A549 (cell line): ENCODE data around the gene CYP4B1. TPM values are rescaled to one million over a fixed set of nuclear protein-coding genes. Genes with fewer than 3 reads are reported as not detected.
"Not testable (repeated sequence)": the region's sequence is repeated elsewhere in the genome, so short reads cannot be mapped to it uniquely, and the experiment has no call there.

ENCODE experiments used
- ATAC-seq, 2 experiments: fragments of 200-7000 bp in 1 of 2; fragments of >200 bp in 1 of 2; cut with Nextera tagmentation in 1 of 2; cut with Tn5 transposase in 1 of 2; 3 replicates each; pipeline versions ENCODE4 v1.8.0 to v1.9.1; 2018 to 2020; ENCODE audit warnings: mild to moderate bottlenecking in 1 of 2, moderate library complexity in 1 of 2
- CTCF ChIA-PET: fragments of 300-600 bp; sonication (Branson Sonifier 250); formaldehyde crosslinking; extraction: SDS; loops from one replicate; lab custom pipeline; 2021; ENCODE audit warnings: antibody characterized with exemption, inconsistent platforms; lab: Yijun Ruan, JAX
- POLR2A ChIA-PET: fragments of 350-600 bp; formaldehyde crosslinking; extraction: SDS; loops from one replicate; lab custom pipeline; 2021; ENCODE audit warnings: antibody characterized with exemption, inconsistent platforms; lab: Yijun Ruan, JAX
- DNase-seq, 2 experiments: peaks; one replicate each; pipeline versions ENCODE4 v3.0.0 to v3.0.0-alpha.2; 2011 to 2016; ENCODE audit warnings: low read depth in 1 of 2, low spot score in 1 of 2
- FAIRE-seq: peaks from 2 replicates; lab custom pipeline; 2011; peaks lifted over from hg19 to GRCh38; lab: Jason Lieb, UNC
- H3K27ac ChIP-seq, 2 experiments: fragments of >200 bp; sonication (Bioruptor Twin); formaldehyde crosslinking; 3 replicates each; pipeline ENCODE4 v1.5.1; 2016 to 2017
- H3K4me1 ChIP-seq: fragments of >200 bp; sonication (Bioruptor Twin); formaldehyde crosslinking; 3 replicates; pipeline ENCODE4 v1.6.1; 2016
- H3K4me2 ChIP-seq: fragments of >200 bp; sonication (Bioruptor Twin); formaldehyde crosslinking; 3 replicates; pipeline ENCODE4 v1.6.1; 2016
- H3K4me3 ChIP-seq: fragments of >200 bp; sonication (Bioruptor Twin); formaldehyde crosslinking; 3 replicates; pipeline ENCODE4 v1.5.1; 2016
- H3K9me3 ChIP-seq: fragments of >200 bp; sonication (Bioruptor Twin); formaldehyde crosslinking; 3 replicates; pipeline ENCODE4 v1.6.1; 2016
- CBX2 ChIP-seq: fragments of 200-600 bp; sonication (generic); IDR thresholded peaks from 2 replicates; pipeline ENCODE4 v1.6.1; 2016; ENCODE audit warnings: low read depth, mild to moderate bottlenecking, borderline replicate concordance
- CBX8 ChIP-seq: fragments of 200-600 bp; sonication (generic); IDR thresholded peaks from 2 replicates; pipeline ENCODE4 v1.6.1; 2016
- EP300 ChIP-seq, 2 experiments: fragments of >200 bp; sonication (Bioruptor Twin); formaldehyde crosslinking; IDR thresholded peaks; 2 replicates in 1 of 2; 3 replicates in 1 of 2; pipeline ENCODE4 v1.6.1; 2016 to 2017
- FOSL2 ChIP-seq, 2 experiments: fragments of 450-650 bp in 1 of 2; fragments of >200 bp in 1 of 2; sonication (Bioruptor Twin) in 1 of 2; formaldehyde crosslinking; IDR thresholded peaks; 2 replicates each; pipeline versions ENCODE4 v1.5.0 to v1.6.1; 2016 to 2020; ENCODE audit warnings: mild to moderate bottlenecking in 1 of 2, moderate library complexity in 1 of 2
- HDAC2 ChIP-seq: fragments of 200-600 bp; sonication (generic); IDR thresholded peaks from 2 replicates; pipeline ENCODE4 v1.6.1; 2016
- HEYL ChIP-seq: fragments of 250-450 bp; sonication (Bioruptor Pico); IDR thresholded peaks from 2 replicates; pipeline ENCODE4 v1.8.0; 2021; ENCODE audit warnings: mild to moderate bottlenecking, moderate library complexity
- HOXA7 ChIP-seq: fragments of 250-450 bp; sonication (Bioruptor Pico); IDR thresholded peaks from 2 replicates; pipeline ENCODE4 v1.5.0; 2020; ENCODE audit warnings: mild to moderate bottlenecking, moderate library complexity
- HOXB13 ChIP-seq: fragments of 250-450 bp; sonication (Bioruptor Pico); IDR thresholded peaks from 2 replicates; pipeline ENCODE4 v1.5.0; 2020; ENCODE audit warnings: low read depth, mild to moderate bottlenecking, moderate library complexity
- HOXB5 ChIP-seq: fragments of 250-450 bp; sonication (Bioruptor Pico); IDR thresholded peaks from 2 replicates; pipeline ENCODE4 v1.5.0; 2020; ENCODE audit warnings: mild to moderate bottlenecking, moderate library complexity
- JUN ChIP-seq, 2 experiments: fragments of >200 bp; sonication (Bioruptor Twin); formaldehyde crosslinking; IDR thresholded peaks; 2 replicates in 1 of 2; 3 replicates in 1 of 2; pipeline ENCODE4 v1.6.1; 2016 to 2017
- KDM1A ChIP-seq: fragments of 200-600 bp; sonication (generic); IDR thresholded peaks from 2 replicates; pipeline ENCODE4 v1.6.1; 2016; ENCODE audit warnings: low read depth, mild to moderate bottlenecking
- MAFK ChIP-seq: fragments of 450-650 bp; IDR thresholded peaks from 2 replicates; pipeline ENCODE4 v1.6.1; 2014; ENCODE audit not compliant: partially characterized antibody
- NPAS2 ChIP-seq: fragments of 250-450 bp; sonication (Bioruptor Pico); IDR thresholded peaks from 2 replicates; pipeline ENCODE4 v1.8.0; 2022; ENCODE audit warnings: mild to moderate bottlenecking, moderate library complexity, borderline replicate concordance
- PHF8 ChIP-seq: fragments of 200-600 bp; sonication (generic); IDR thresholded peaks from 2 replicates; pipeline ENCODE4 v1.6.1; 2016; ENCODE audit warnings: low read depth, mild to moderate bottlenecking, antibody characterized with exemption, moderate library complexity, borderline replicate concordance
- POLR2A ChIP-seq: IDR thresholded peaks from 2 replicates; pipeline ENCODE4 v1.6.1; 2012; ENCODE audit warnings: mild to moderate bottlenecking, low read length
- REST ChIP-seq: fragments of 200-600 bp; sonication (generic); IDR thresholded peaks from 2 replicates; pipeline ENCODE4 v1.6.1; 2016; ENCODE audit warnings: antibody characterized with exemption, mild to moderate bottlenecking, moderate library complexity
- RFX5 ChIP-seq: fragments of 450-650 bp; IDR thresholded peaks from 2 replicates; pipeline ENCODE4 v1.7.1; 2014; ENCODE audit warnings: antibody characterized with exemption, mild to moderate bottlenecking, moderate library complexity
- RNF2 ChIP-seq: fragments of 200-600 bp; sonication (generic); IDR thresholded peaks from 2 replicates; pipeline ENCODE4 v1.6.1; 2016; ENCODE audit warnings: low read depth, mild to moderate bottlenecking, antibody characterized with exemption, moderate library complexity, borderline replicate concordance
- SMC3 ChIP-seq: fragments of >200 bp; sonication (Bioruptor Twin); formaldehyde crosslinking; IDR thresholded peaks from 3 replicates; pipeline ENCODE4 v1.6.1; 2018; ENCODE audit warnings: inconsistent platforms
- TFCP2L1 ChIP-seq: fragments of 250-450 bp; sonication (Bioruptor Pico); IDR thresholded peaks from 2 replicates; pipeline ENCODE4 v1.5.0; 2021; ENCODE audit warnings: mild to moderate bottlenecking
- WGBS: methylation state at CpG from one replicate; pipeline ENCODE4 v1.1.6; 2017; ENCODE audit errors: missing lambda C conversion rate; 5-methylcytosine and 5-hydroxymethylcytosine counted together
- polyA plus RNA-seq, 4 experiments: library from polyadenylated mRNA; depleted of rRNA in 3 of 4; stranded (reverse); fragments of >200 nt; fragmentation: RNase III in 1 of 4; extraction: RNeasy Plus Mini Kit Qiagen cat#74134 plus additional on column Dnase treatment in 1 of 4; gene quantifications; 2 replicates in 3 of 4; 3 replicates in 1 of 4; pipeline ENCODE4 v1.2.3, GENCODE V29; 2011 to 2017
- TF ChIP-seq, protein P1 (sequence below): fragments of 450-650 bp; IDR thresholded peaks from 2 replicates; pipeline ENCODE4 v1.6.1; 2014; ENCODE audit warnings: antibody characterized with exemption
- TF ChIP-seq, protein P2 (sequence below): fragments of 150-350 bp; IDR thresholded peaks from 2 replicates; pipeline ENCODE4 v1.6.1; 2014; ENCODE audit warnings: low read depth, mild to moderate bottlenecking, low read length
- TF ChIP-seq, protein P3 (sequence below): IDR thresholded peaks from 2 replicates; pipeline ENCODE4 v1.6.1; 2012

Gene CYP4B1
- polyA plus RNA-seq, 2 of the 4 experiments (the other 2 are of a cell fraction) = not detected

DNA sequence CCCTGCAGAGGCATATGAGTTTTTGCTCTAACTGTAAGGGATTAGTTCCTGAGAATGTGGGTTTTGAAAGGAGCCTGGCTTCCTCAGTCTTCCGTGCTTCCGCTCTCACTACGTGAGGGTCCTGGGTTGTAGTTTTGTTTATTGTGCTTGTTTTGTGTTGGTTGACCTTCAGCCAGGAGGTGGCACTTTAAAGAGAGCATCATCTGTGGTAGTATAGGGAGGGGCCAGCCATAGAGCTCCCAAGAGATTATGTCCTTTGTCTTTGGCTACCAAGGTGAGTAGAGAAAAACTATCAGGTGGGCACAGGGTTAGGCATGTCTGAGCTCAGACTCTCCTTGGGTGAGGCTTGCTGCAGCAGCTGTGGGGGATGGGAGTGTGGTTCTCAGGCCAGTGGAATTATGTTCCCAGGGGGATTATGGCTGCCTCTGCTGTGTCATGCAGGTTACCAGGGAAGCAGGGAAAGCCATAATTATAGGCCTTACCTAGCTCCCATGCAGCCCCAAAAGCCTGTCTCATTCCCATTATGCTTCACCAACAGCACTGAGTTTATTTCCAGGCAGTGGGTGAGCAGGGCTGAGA is 23.5 kb downstream of the CYP4B1 start:
- no peak overlapping the region for H3K4me3 ChIP-seq
- H3K27ac ChIP-seq = no peak overlapping the region
- TF ChIP-seq POLR2A (no peak), KDM1A (no peak), FOSL2 (IDR thresholded peaks at IDR 0.05) (no peak), FOSL2 (CRISPR knock-in tag; IDR thresholded peaks at IDR 0.05) (no peak), MAFK (no peak), REST (no peak), CBX8 (no peak), HOXA7 (CRISPR knock-in tag) (no peak), JUN (IDR thresholded peaks at IDR 0.05) (no peak), HEYL (CRISPR knock-in tag) (no peak), NPAS2 (CRISPR knock-in tag) (no peak), SMC3 (no peak), HOXB5 (CRISPR knock-in tag) (no peak), CBX2 (no peak), RFX5 (no peak), RNF2 (no peak), HDAC2 (no peak)
- TF ChIP-seq, protein P1, sequence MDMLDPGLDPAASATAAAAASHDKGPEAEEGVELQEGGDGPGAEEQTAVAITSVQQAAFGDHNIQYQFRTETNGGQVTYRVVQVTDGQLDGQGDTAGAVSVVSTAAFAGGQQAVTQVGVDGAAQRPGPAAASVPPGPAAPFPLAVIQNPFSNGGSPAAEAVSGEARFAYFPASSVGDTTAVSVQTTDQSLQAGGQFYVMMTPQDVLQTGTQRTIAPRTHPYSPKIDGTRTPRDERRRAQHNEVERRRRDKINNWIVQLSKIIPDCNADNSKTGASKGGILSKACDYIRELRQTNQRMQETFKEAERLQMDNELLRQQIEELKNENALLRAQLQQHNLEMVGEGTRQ = no peak
- TF ChIP-seq, protein P2, sequence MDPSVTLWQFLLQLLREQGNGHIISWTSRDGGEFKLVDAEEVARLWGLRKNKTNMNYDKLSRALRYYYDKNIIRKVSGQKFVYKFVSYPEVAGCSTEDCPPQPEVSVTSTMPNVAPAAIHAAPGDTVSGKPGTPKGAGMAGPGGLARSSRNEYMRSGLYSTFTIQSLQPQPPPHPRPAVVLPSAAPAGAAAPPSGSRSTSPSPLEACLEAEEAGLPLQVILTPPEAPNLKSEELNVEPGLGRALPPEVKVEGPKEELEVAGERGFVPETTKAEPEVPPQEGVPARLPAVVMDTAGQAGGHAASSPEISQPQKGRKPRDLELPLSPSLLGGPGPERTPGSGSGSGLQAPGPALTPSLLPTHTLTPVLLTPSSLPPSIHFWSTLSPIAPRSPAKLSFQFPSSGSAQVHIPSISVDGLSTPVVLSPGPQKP = no peak
- TF ChIP-seq, protein P3, sequence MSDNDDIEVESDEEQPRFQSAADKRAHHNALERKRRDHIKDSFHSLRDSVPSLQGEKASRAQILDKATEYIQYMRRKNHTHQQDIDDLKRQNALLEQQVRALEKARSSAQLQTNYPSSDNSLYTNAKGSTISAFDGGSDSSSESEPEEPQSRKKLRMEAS = no peak
- WGBS = 79% methylated on average over 3 of the region's 3 CpGs
- no peaks in the 10 kb centered on the region for H3K4me1 ChIP-seq
- H3K4me2 ChIP-seq = no peak overlapping the region
- FAIRE-seq (no peak), ATAC-seq (no peak), DNase-seq (no peak)
- no peaks in the 10 kb centered on the region for H3K9me3 ChIP-seq
- POLR2A ChIA-PET = no interaction called here
- CTCF ChIA-PET = no interaction called here

DNA sequence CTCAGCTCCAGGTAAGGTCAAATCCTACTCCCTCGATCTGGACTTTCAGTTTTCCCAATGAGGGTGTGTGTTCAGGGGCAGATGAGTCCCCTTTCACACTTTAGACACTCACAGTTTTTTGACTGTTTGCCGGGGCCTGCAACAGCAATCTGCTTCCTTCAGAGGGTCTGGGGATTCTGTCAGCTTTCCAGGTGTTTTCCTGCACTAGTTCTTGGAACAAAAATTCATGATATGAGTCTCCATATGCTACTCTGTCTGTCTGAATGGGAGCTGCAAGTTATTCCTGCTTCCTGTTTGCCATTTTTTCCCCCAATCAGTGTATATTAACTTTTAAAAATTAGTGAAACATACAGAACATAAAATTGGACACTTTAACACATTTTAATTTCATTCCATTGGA is 24.3 kb downstream of the CYP4B1 start:
- ATAC-seq (no peak), DNase-seq (no peak), FAIRE-seq (no peak)
- ChIA-PET POLR2A (no interaction called here), CTCF (interaction anchor here (0.7 kb wide), 1 partner anchor 12 kb away, joined by 3 read pairs; no protein-coding TSS in a partner anchor)
- Histone ChIP-seq H3K9me3 (no peaks in the 10 kb centered on the region), H3K4me1 (no peaks in the 10 kb centered on the region), H3K27ac (no peak overlapping the region), H3K4me2 (0 out of 3 replicates have a peak overlapping the region, but pooled peaks have one; percentile 10), H3K4me3 (no peak overlapping the region)
- WGBS = 19% methylated on average over 2 of the region's 2 CpGs
- TF ChIP-seq HOXB5 (CRISPR knock-in tag) = no peak
- TF ChIP-seq, protein P3 = no peak
- no peak for TF ChIP-seq HOXB13 (CRISPR knock-in tag)
- TF ChIP-seq HDAC2 = no peak
- no peak for TF ChIP-seq TFCP2L1 (CRISPR knock-in tag)
- no peak for TF ChIP-seq PHF8
- TF ChIP-seq EP300 (IDR thresholded peaks at IDR 0.05) = no peak

DNA sequence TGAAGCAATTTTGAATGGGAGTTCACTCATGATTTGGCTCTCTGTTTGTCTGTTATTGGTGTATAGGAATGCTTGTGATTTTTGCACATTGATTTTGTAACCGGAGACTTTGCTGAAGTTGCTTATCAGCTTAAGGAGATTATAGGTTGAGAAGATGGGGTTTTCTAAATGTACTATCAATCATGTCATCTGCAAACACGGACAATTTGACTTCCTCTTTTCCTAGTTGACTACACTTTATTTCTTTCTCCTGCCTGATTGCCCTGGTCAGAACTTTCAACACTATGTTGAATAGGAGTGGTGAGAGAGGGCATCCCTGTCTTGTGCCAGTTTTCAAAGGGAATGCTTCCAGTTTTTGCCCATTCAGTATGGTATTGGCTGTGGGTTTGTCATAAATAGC is 28.0 kb downstream of the CYP4B1 start:
- H3K9me3 ChIP-seq, H3K27ac ChIP-seq, H3K4me2 ChIP-seq, FAIRE-seq, H3K4me3 ChIP-seq, H3K4me1 ChIP-seq, ATAC-seq, POLR2A ChIA-PET, CTCF ChIA-PET, DNase-seq: not testable (repeated sequence)
- WGBS = 11% methylated on average over 2 of the region's 2 CpGs
